ENCODE results near the gene YES1.

GRCh38 chr18:708096-708495, 103.9 kb downstream of the YES1 start:
- TF ChIP-seq CTCF (conservative IDR thresholded peaks at IDR 0.05; ENCODE audit: low read length) (no peak), EZH2phosphoT487 (IDR thresholded peaks at IDR 0.05; ENCODE audit: borderline replicate concordance, low read depth, low read length) (no peak)

All from OCI-LY7 (cell line).